ENCODE results near the gene MARK3. TPM values are rescaled to one million over a fixed set of nuclear protein-coding genes. Genes with fewer than 3 reads are reported as not detected.

The MARK3 gene
- total and polyA plus RNA-seq, 2 donors (not counting 1 experiment from before 2014, with no cell fraction given), result 73.0 to 142 TPM

- no peak overlapping the region for H3K9ac ChIP-seq (ENCODE audit: low read length)
- H4K20me1 ChIP-seq (ENCODE audit: control insufficient read depth, insufficient read depth, low read length, poor library complexity, severe bottlenecking), result peaks cover 10% of the 10 kb centered on the region
- intact Hi-C loops (cut with micrococcal nuclease), result loop anchor here (1.0 kb wide), 1 partner anchor 46 kb away; no protein-coding TSS in a partner anchor
- no peaks in the 10 kb centered on the region for H3K9me3 Mint-ChIP-seq (ENCODE audit: insufficient read depth)
- CTCF ChIA-PET, result interaction anchor here (0.6 to 3.2 kb wide), 12 partner anchors 8 to 51 kb away, joined by 3 to 19 read pairs (median 6); partner anchors contain the start of gene TRMT61A
- no peaks in the 10 kb centered on the region for H3K9me3 ChIP-seq (ENCODE audit: control extremely low read depth in 1 of 3, control insufficient read depth in 2 of 3, insufficient read depth in 1 of 3, low read length in 2 of 3)
- peaks cover 8% of the 10 kb centered on the region for H3K4me1 Mint-ChIP-seq
- TF ChIP-seq CTCF (IDR thresholded peaks at IDR 0.05), result peak; percentile 96
- no peak for TF ChIP-seq EZH2 (IDR thresholded peaks at IDR 0.05; ENCODE audit: borderline replicate concordance, insufficient read depth, low read depth, low read length, poor library complexity, severe bottlenecking)
- H3K4me1 ChIP-seq (ENCODE audit: control insufficient read depth in 2 of 2, insufficient read depth in 2 of 2, low read length in 2 of 2), result no peaks in the 10 kb centered on the region
- 29% methylated on average over 6 of the region's 17 CpGs for WGBS (ENCODE audit: insufficient coverage)
- no peaks in the 10 kb centered on the region for H3K27me3 Mint-ChIP-seq
- no peak overlapping the region for H3K4me3 ChIP-seq (ENCODE audit: control extremely low read depth in 1 of 5, extremely low read depth in 1 of 5, insufficient read depth in 1 of 5, low read depth in 2 of 5, low read length in 4 of 5)
- no peak overlapping the region for H3K27ac ChIP-seq (ENCODE audit: low read length in 2 of 2)
- no peaks in the 10 kb centered on the region for H3K27me3 ChIP-seq (replicated peaks in 1 of 4; ENCODE audit: control extremely low read depth in 1 of 4, control insufficient read depth in 3 of 4, insufficient read depth in 4 of 4, low read length in 3 of 4)
- DNase-seq (peak; percentile 81), ATAC-seq (ENCODE audit: low read depth) (peak; percentile 74)
- no peaks in the 10 kb centered on the region for H3K79me2 ChIP-seq (ENCODE audit: control insufficient read depth, insufficient read depth, low read length)
- no peak overlapping the region for H2AFZ ChIP-seq (ENCODE audit: insufficient read depth, low read depth, low read length, poor library complexity, severe bottlenecking)
- H3K36me3 ChIP-seq (replicated peaks in 1 of 2; ENCODE audit: control extremely low read depth in 1 of 2, control insufficient read depth in 1 of 2, extremely low read depth in 1 of 2, insufficient read depth in 2 of 2, low read length in 1 of 2), result peaks cover 2 to 67% of the 10 kb centered on the region in 2 experiments
- H3K4me2 ChIP-seq (replicated peaks; ENCODE audit: low read depth, low read length, poor library complexity, severe bottlenecking), result no peak overlapping the region
- H3K27ac Mint-ChIP-seq, result peak overlapping the region; percentile 32
- H3K4me3 Mint-ChIP-seq, result no peak overlapping the region
- POLR2A ChIA-PET, result no interaction called here
Observed at GRCh38 chr14:103500148-103500990, 115.2 kb downstream of the MARK3 start.

All from B cell (primary cell).